HG03039 (cell line): Measurements from ENCODE around the gene CBR1.
"Not testable (repeated sequence)": the region's sequence is repeated elsewhere in the genome, so short reads cannot be mapped to it uniquely, and the experiment has no call there.

Experiments
- ATAC-seq: cut with Tn5 transposase; IDR thresholded peaks from one replicate; pipeline ENCODE4 v1.9.1; 2021; ENCODE audit warnings: mild to moderate bottlenecking, moderate library complexity; ENCODE audit not compliant: unreplicated experiment

CBR1 gene

GRCh38 chr21:36047139-36047538 is 22.7 kb upstream of the CBR1 start:
- ATAC-seq = no peak

- no peak for ATAC-seq
These were observed 21.5 kb upstream of the CBR1 start for GRCh38 chr21:36048357-36048756.

GRCh38 chr21:36052860-36053714 is 16.7 kb upstream of the CBR1 start:
- no peak for ATAC-seq

DNA sequence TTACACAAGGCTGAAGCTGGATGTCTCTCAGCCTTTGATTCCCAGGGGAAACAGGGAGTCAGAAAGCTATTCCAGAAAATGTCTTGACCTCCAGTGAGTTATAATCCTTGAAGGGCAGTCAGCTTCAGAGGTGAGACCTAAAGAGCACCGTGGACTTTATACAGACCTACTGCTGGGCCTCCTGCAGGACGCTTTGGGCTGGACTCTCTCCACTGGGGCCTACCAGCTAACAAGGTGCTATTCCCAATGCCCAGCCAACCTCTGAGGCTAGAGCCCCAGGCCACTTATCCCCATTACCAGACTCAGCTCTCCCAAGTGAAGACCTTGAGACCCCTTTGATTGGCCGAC is 16.1 kb upstream of the CBR1 start:
- no peak for ATAC-seq

DNA sequence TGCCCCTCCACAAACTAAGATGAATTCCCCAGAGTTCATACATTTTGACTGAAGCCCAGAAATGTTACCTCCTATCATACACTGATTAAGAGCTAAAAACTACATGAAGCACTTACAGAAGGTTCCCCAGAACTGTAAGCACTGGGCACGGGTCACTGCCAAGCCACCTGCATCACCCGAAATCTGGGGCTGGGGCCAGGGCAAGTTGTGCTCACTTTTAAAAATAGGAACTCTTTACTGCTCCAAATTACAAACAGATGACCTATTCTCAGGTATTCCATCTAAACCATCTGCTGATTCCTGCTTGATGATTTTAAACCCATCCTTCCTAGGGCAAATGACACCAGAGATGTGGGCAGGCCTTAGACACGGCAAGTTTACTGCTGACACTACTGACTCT is 14.3 kb upstream of the CBR1 start:
- no peak for ATAC-seq

- ATAC-seq = peak; percentile 39
These were observed 10.0 kb upstream of the CBR1 start for GRCh38 chr21:36059823-36060158.

DNA sequence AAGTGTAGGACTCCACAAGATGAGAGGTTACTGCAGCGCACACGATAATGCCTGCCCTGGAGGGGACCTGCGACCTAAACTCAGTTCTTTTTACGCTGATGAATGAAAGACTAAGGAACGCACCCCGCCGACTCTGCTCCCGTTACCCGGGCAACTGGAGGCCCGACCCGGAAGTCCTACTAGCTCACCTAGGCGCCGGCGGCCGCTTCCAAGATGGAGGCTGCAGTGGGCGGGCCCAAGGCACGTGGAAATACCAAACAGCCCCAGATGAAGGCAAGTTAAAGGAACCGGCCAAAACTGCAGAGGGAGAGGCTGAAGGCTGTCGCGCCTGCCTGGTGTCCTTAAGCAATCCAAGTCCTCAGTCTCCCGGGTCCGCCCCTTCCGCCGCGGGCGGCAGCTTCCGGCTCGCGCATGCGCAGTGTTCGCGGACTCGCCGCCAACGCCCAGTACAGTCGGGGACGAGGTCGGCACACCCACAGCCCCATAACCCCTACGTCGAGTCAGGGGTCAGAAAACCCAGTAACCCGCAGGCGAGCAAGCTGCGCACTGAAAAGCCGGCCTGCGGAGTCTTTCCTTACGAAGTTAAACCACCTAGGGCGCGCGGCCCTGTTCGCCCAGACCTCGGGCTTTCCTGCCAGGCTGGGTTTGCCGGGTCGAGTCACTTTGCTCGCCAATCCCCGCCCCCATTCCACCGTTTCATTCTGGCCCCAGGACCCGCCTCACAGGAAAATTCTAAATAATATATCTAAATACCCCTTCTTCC is 9.5 kb upstream of the CBR1 start, which contains the start of gene SETD4:
Gene SETD4 (minus strand): TSS at position 368 of the 763 bp plus-strand sequence. CDS start 1,638 bp downstream, outside the sequence.
- ATAC-seq = peak; percentile 86

GRCh38 chr21:36061445-36061844 is 8.4 kb upstream of the CBR1 start:
- ATAC-seq = no peak

GRCh38 chr21:36063375-36064084 is 6.3 kb upstream of the CBR1 start:
- ATAC-seq = no peak

DNA sequence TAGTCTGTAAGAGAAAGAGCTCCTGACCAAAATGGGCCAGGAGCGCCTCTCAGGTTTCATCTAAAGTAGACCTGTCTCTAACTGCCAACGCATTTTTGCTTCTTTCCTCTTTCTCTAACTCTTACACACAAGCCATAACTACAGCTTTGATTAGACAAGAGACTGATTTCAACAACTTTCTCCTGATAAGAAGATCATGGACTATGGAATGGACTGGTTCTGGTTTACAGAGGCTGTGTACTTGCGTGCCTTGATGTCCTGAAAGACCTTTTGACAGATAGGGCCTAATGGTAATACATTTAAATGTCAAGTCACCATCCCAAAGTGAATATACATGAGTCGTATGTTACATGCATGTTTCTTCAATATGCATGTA is 5.8 kb upstream of the CBR1 start:
- no peak for ATAC-seq

DNA sequence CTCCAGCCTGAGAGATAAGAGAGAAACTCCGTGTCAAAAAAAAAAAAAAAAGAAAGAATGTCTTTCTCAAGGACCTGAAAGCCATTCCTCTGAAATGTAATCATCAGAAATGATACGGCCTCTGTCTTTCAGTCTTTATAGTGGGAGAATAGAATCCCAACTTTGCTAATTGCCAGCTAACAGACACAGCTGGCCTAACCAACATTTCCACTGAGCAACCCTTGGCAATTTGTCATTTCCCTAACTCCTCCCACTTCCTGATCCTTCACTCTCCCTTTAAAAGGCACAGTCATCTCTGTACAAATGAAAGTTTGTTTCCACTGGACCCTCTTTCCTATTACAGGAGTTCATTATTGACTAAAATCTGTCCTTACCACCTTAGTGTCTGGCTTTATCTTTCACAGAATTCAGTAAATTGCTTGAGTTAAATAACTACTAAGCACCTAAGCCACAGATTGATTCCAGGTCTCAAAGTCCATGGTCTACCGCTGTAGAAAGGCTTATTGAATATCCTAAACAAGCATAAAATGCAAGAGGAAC is 4.3 kb upstream of the CBR1 start:
- ATAC-seq = no peak

DNA sequence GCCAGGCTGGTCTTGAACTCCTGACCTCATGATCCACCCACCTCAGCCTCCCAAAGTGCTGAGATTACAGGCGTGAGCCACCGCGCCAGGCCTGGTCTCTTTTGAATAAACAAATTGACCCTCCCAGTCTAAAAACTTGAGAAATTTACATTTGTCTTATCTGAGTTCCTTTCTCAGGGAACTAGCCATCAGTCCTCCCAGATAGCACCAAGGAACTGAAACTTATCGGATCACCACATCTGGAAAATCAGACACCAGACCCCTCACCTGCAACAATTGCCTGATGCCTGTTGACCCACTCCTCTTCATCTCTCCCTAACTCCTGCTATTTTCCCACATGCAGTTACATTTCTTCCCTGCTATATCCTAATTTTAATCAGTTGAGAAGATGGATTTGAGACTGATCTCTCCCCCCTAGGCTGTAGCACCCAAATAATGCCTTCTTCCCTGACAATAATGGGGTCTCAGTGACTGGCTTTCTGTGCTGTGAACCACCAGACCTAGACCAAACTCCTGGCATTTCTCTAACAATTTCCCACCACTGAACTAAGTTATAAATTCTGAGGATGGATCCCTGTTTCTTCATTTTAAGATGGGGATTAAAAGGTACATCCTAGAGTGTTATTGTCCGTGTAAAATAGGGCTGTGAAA is 951 bp upstream of the CBR1 start:
- no peak for ATAC-seq

DNA sequence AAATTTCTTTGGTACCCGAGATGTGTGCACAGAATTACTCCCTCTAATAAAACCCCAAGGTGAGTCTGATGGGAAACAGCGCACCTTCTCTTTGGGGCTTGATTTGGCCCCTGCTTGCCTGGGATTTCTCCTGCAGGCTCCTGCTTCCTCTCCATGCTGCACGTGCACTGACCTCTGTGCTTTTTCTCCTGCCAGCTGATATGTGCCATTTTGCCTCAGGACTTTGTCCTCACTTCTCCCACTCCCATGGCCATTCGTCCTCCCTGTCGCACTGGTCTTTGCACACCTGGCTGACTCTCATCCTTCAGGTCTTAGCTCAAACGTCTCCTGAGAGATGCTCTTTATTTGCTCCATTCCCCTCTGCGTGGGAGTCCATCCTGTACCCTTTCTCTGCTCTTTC is 1.2 kb downstream of the CBR1 start:
- no peak for ATAC-seq

DNA sequence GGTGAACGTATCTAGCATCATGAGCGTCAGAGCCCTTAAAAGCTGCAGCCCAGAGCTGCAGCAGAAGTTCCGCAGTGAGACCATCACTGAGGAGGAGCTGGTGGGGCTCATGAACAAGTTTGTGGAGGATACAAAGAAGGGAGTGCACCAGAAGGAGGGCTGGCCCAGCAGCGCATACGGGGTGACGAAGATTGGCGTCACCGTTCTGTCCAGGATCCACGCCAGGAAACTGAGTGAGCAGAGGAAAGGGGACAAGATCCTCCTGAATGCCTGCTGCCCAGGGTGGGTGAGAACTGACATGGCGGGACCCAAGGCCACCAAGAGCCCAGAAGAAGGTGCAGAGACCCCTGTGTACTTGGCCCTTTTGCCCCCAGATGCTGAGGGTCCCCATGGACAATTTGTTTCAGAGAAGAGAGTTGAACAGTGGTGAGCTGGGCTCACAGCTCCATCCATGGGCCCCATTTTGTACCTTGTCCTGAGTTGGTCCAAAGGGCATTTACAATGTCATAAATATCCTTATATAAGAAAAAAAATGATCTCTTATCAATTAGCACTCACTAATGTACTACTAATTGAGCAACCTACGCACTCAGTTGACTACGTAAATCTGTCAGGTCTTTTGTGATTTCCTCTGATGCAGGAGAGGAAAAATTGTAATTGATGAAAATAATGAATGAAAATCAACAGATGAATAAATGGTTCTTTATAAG is 2.8 kb downstream of the CBR1 start:
- ATAC-seq = no peak

GRCh38 chr21:36073181-36073580 is 3.4 kb downstream of the CBR1 start:
- no peak for ATAC-seq

GRCh38 chr21:36073911-36074310 is 4.1 kb downstream of the CBR1 start:
- not testable (repeated sequence) for ATAC-seq

GRCh38 chr21:36075171-36075570 is 5.3 kb downstream of the CBR1 start:
- ATAC-seq = no peak

GRCh38 chr21:36075953-36076352 is 6.1 kb downstream of the CBR1 start:
- ATAC-seq = no peak

- no peak for ATAC-seq
These were observed 7.2 kb downstream of the CBR1 start for GRCh38 chr21:36076878-36077655.

GRCh38 chr21:36077758-36078157 is 7.9 kb downstream of the CBR1 start:
- no peak for ATAC-seq
